H1 (cell line): Measurements from ENCODE around the gene DAGLA. TPM values are rescaled to one million over a fixed set of nuclear protein-coding genes. Genes with fewer than 3 reads are reported as not detected.

Source experiments
- CTCF ChIA-PET: fragments of 300-600 bp; sonication (Branson Sonifier 250); formaldehyde crosslinking; loops from one replicate; lab custom pipeline; 2021; ENCODE audit not compliant: partially characterized antibody; lab: Charles Lee
- POLR2A ChIA-PET: fragments of 300-600 bp; sonication (Branson Sonifier 250); formaldehyde crosslinking; loops from one replicate; lab custom pipeline; 2021; ENCODE audit warnings: inconsistent platforms; ENCODE audit not compliant: partially characterized antibody; lab: Charles Lee
- DNase-seq, 2 experiments: peaks; one replicate each; pipeline versions ENCODE4 v3.0.0 to v3.0.0-alpha.2; 2010 to 2022; ENCODE audit warnings: low spot score in 2 of 2, low read depth in 1 of 2, mixed read lengths in 1 of 2
- FAIRE-seq: peaks from 2 replicates; lab custom pipeline; 2011; peaks lifted over from hg19 to GRCh38; lab: Jason Lieb, UNC
- H2AFZ ChIP-seq: 2 replicates; pipeline ENCODE4 v1.8.1; 2012; ENCODE audit warnings: low read length, inconsistent platforms
- H2AK5ac ChIP-seq: 2 replicates; pipeline ENCODE4 v1.6.1; 2013; ENCODE audit warnings: low read depth, low read length
- H2BK120ac ChIP-seq: replicated peaks from 2 replicates; pipeline ENCODE3; 2013; ENCODE audit warnings: low read depth, low read length, inconsistent platforms
- H2BK12ac ChIP-seq: 2 replicates; pipeline ENCODE4 v1.6.1; 2013; ENCODE audit warnings: low read depth, low read length
- H2BK15ac ChIP-seq: 2 replicates; pipeline ENCODE4 v1.6.1; 2013; ENCODE audit warnings: low read length
- H2BK20ac ChIP-seq: 2 replicates; pipeline ENCODE4 v1.6.1; 2013; ENCODE audit warnings: low read length
- H2BK5ac ChIP-seq: 2 replicates; pipeline ENCODE4 v1.6.1; 2013; ENCODE audit warnings: low read depth, low read length
- H3K14ac ChIP-seq: 2 replicates; pipeline ENCODE4 v1.6.1; 2013; ENCODE audit warnings: inconsistent platforms; ENCODE audit not compliant: insufficient read length
- H3K18ac ChIP-seq: 2 replicates; pipeline ENCODE4 v1.6.1; 2013; ENCODE audit warnings: low read length; ENCODE audit errors: extremely low read depth
- H3K23ac ChIP-seq: 2 replicates; pipeline ENCODE4 v1.6.1; 2013; ENCODE audit warnings: inconsistent platforms; ENCODE audit not compliant: insufficient read length
- H3K23me2 ChIP-seq: 2 replicates; pipeline ENCODE4 v1.6.1; 2013; ENCODE audit warnings: low read depth, low read length
- H3K27ac ChIP-seq: 2 replicates; pipeline ENCODE4 v1.6.1; 2011; ENCODE audit warnings: low read depth, low read length, inconsistent platforms
- H3K27me3 ChIP-seq, 4 experiments: replicated peaks in 1 of 4; 1 replicate in 1 of 4; 2 replicates in 3 of 4; pipeline versions ENCODE4 v1.6.1 to v1.8.1; 2011 to 2013; ENCODE audit warnings: low read length in 3 of 4, mild to moderate bottlenecking in 3 of 4, inconsistent platforms in 2 of 4, mixed read lengths in 2 of 4, moderate library complexity in 1 of 4; ENCODE audit not compliant: control insufficient read depth in 3 of 4, insufficient read depth in 3 of 4; ENCODE audit errors: extremely low read depth in 1 of 4
- H3K36me3 ChIP-seq, 4 experiments: 2 replicates each; pipeline versions ENCODE4 v1.6.1 to v1.8.1; 2011 to 2013; ENCODE audit warnings: mild to moderate bottlenecking in 4 of 4, low read length in 3 of 4, moderate library complexity in 2 of 4, control low read depth in 1 of 4, inconsistent platforms in 1 of 4; ENCODE audit not compliant: insufficient read depth in 4 of 4, control insufficient read depth in 2 of 4
- H3K4ac ChIP-seq: replicated peaks from 2 replicates; pipeline ENCODE3; 2013; ENCODE audit warnings: low read length, low read depth, mixed read lengths, inconsistent platforms; ENCODE audit not compliant: insufficient read length
- H3K4me1 ChIP-seq, 4 experiments: replicated peaks in 1 of 4; 1 replicate in 1 of 4; 2 replicates in 3 of 4; pipeline versions ENCODE4 v1.6.1 to v1.8.1; 2011 to 2013; ENCODE audit warnings: low read length in 3 of 4, inconsistent platforms in 2 of 4, mixed read lengths in 1 of 4; ENCODE audit not compliant: insufficient read depth in 4 of 4, control insufficient read depth in 3 of 4
- H3K4me2 ChIP-seq, 2 experiments: 2 replicates each; pipeline versions ENCODE4 v1.6.1 to v1.8.1; 2011 to 2013; ENCODE audit warnings: low read depth in 2 of 2, low read length in 2 of 2, control low read depth in 1 of 2, inconsistent platforms in 1 of 2, mild to moderate bottlenecking in 1 of 2; ENCODE audit not compliant: insufficient read depth in 1 of 2
- H3K4me3 ChIP-seq, 4 experiments: fragments of 200-600, 300-600 bp in 1 of 4; sonication (generic), shearing (Covaris generic), sonication (Bioruptor Twin) in 1 of 4; 2 replicates each; pipeline versions ENCODE4 v1.5.1 to v1.8.1; 2011 to 2016; ENCODE audit warnings: low read length in 4 of 4, low read depth in 3 of 4, control low read depth in 2 of 4, inconsistent platforms in 2 of 4, mild to moderate bottlenecking in 2 of 4, mixed read lengths in 1 of 4, moderate library complexity in 1 of 4; ENCODE audit not compliant: insufficient read depth in 2 of 4; ENCODE audit errors: extremely low read depth in 1 of 4
- H3K56ac ChIP-seq: replicated peaks from 2 replicates; pipeline ENCODE3; 2013; ENCODE audit warnings: low read depth, mild to moderate bottlenecking, mixed read lengths, low read length, inconsistent platforms; ENCODE audit not compliant: insufficient read length
- H3K79me1 ChIP-seq: 2 replicates; pipeline ENCODE4 v1.6.1; 2013; ENCODE audit warnings: low read depth, low read length, control low read depth
- H3K79me2 ChIP-seq, 2 experiments: 2 replicates each; pipeline versions ENCODE4 v1.6.1 to v1.8.1; 2012 to 2013; ENCODE audit warnings: low read length in 2 of 2, mild to moderate bottlenecking in 2 of 2, inconsistent platforms in 1 of 2; ENCODE audit not compliant: insufficient read depth in 2 of 2, control insufficient read depth in 1 of 2
- H3K9ac ChIP-seq, 4 experiments: replicated peaks in 1 of 4; 1 replicate in 1 of 4; 2 replicates in 3 of 4; pipeline versions ENCODE4 v1.6.1 to v1.8.1; 2011 to 2013; ENCODE audit warnings: low read depth in 3 of 4, low read length in 3 of 4, control low read depth in 2 of 4, mild to moderate bottlenecking in 2 of 4, moderate library complexity in 2 of 4, inconsistent platforms in 1 of 4; ENCODE audit errors: extremely low read depth in 1 of 4
- H3K9me3 ChIP-seq, 2 experiments: 2 replicates each; pipeline versions ENCODE4 v1.6.1 to v1.8.1; 2012 to 2013; ENCODE audit warnings: mild to moderate bottlenecking in 2 of 2, moderate library complexity in 2 of 2, control low read depth in 1 of 2, inconsistent platforms in 1 of 2, low read depth in 1 of 2, low read length in 1 of 2, mixed read lengths in 1 of 2; ENCODE audit not compliant: insufficient read depth in 2 of 2
- H4K20me1 ChIP-seq, 2 experiments: replicated peaks in 1 of 2; 2 replicates each; pipeline versions ENCODE3 to v1.8.1; 2011 to 2013; ENCODE audit warnings: inconsistent platforms in 2 of 2, low read length in 2 of 2, mild to moderate bottlenecking in 1 of 2; ENCODE audit not compliant: insufficient read depth in 2 of 2, control insufficient read depth in 1 of 2
- H4K5ac ChIP-seq: 2 replicates; pipeline ENCODE4 v1.6.1; 2013; ENCODE audit warnings: low read length, low read depth, mixed read lengths, inconsistent platforms; ENCODE audit not compliant: insufficient read length
- H4K8ac ChIP-seq: 2 replicates; pipeline ENCODE4 v1.8.0; 2013; ENCODE audit warnings: mild to moderate bottlenecking, moderate library complexity, low read length, inconsistent platforms; ENCODE audit not compliant: insufficient read depth; ENCODE audit errors: extremely low read depth
- H4K91ac ChIP-seq: replicated peaks from 2 replicates; pipeline ENCODE3; 2013; ENCODE audit warnings: low read length, mixed read lengths, inconsistent platforms; ENCODE audit not compliant: insufficient read length
- ASH2L ChIP-seq: fragments of 200-600, 300-600 bp; sonication (generic); IDR thresholded peaks from one replicate; pipeline ENCODE4 v1.7.1; 2017; ENCODE audit warnings: low read length
- BCL11A ChIP-seq, 2 experiments: IDR thresholded peaks; one replicate each; pipeline ENCODE4 v1.6.1; 2011; ENCODE audit warnings: low read depth in 2 of 2, low read length in 2 of 2, mild to moderate bottlenecking in 2 of 2
- CEBPB ChIP-seq: IDR thresholded peaks from 2 replicates; pipeline ENCODE4 v1.6.1; 2012; ENCODE audit warnings: low read depth, low read length
- CTBP2 ChIP-seq: IDR thresholded peaks from 2 replicates; pipeline ENCODE4 v1.7.0; 2011; ENCODE audit warnings: borderline replicate concordance, mild to moderate bottlenecking, moderate library complexity, mixed read lengths, low read length; ENCODE audit not compliant: insufficient read depth, insufficient read length
- EP300 ChIP-seq, 2 experiments: IDR thresholded peaks; 1 replicate in 1 of 2; 2 replicates in 1 of 2; pipeline ENCODE4 v1.6.1; 2011 to 2012; ENCODE audit warnings: low read depth in 2 of 2, low read length in 2 of 2, mild to moderate bottlenecking in 2 of 2, borderline replicate concordance in 1 of 2, inconsistent platforms in 1 of 2, moderate library complexity in 1 of 2
- FOSL1 ChIP-seq: IDR thresholded peaks from 2 replicates; pipeline ENCODE4 v1.6.1; 2011; ENCODE audit warnings: mild to moderate bottlenecking, low read depth, low read length, moderate library complexity; ENCODE audit not compliant: insufficient read depth
- GTF2F1 ChIP-seq: IDR thresholded peaks from 2 replicates; pipeline ENCODE4 v1.6.1; 2012; ENCODE audit warnings: low read depth, low read length, improper control_type of control experiment, borderline replicate concordance
- NANOG ChIP-seq: IDR thresholded peaks from 2 replicates; pipeline ENCODE4 v1.6.1; 2011; ENCODE audit warnings: low read length, low read depth, mild to moderate bottlenecking, inconsistent platforms; ENCODE audit not compliant: insufficient read depth, poor library complexity, severe bottlenecking
- RAD21 ChIP-seq, 2 experiments: IDR thresholded peaks in 1 of 2; conservative IDR thresholded peaks in 1 of 2; 2 replicates each; pipeline ENCODE4 v1.6.1; 2011; ENCODE audit warnings: low read depth in 2 of 2, low read length in 2 of 2, improper control_type of control experiment in 1 of 2, inconsistent platforms in 1 of 2, mild to moderate bottlenecking in 1 of 2, moderate library complexity in 1 of 2
- SIN3A ChIP-seq, 2 experiments: IDR thresholded peaks in 1 of 2; conservative IDR thresholded peaks in 1 of 2; 2 replicates each; pipeline ENCODE4 v1.6.1; 2011 to 2012; ENCODE audit warnings: low read length in 2 of 2, improper control_type of control experiment in 1 of 2, low read depth in 1 of 2, mild to moderate bottlenecking in 1 of 2
- SUZ12 ChIP-seq: fragments of 200-600 bp; sonication (generic); IDR thresholded peaks from 2 replicates; pipeline ENCODE4 v1.6.1; 2012; ENCODE audit warnings: mild to moderate bottlenecking, inconsistent platforms, low read length, moderate library complexity, mixed read lengths
- TAF7 ChIP-seq: optimal IDR thresholded peaks from 2 replicates; pipeline ENCODE3; 2011; ENCODE audit warnings: low read depth, mild to moderate bottlenecking, inconsistent platforms, low read length, moderate library complexity, borderline replicate concordance
- WGBS, 2 experiments: shearing (Covaris generic) in 1 of 2; methylation state at CpG; one replicate each; pipeline versions ENCODE4 v1.1.6 to v1.1.7; 2013 to 2015; ENCODE audit warnings: low lambda C conversion rate in 2 of 2, mixed read lengths in 2 of 2, inconsistent platforms in 1 of 2, low coverage in 1 of 2, missing lambda C conversion rate in 1 of 2; ENCODE audit not compliant: insufficient replicate concordance in 2 of 2, insufficient coverage in 1 of 2, insufficient read length in 1 of 2; ENCODE audit errors: extremely low coverage in 1 of 2, missing lambda C conversion rate in 1 of 2; 5-methylcytosine and 5-hydroxymethylcytosine counted together
- polyA plus RNA-seq, 7 experiments: library from polyadenylated mRNA; depleted of rRNA in 3 of 7; stranded (reverse) in 5 of 7; unstranded in 2 of 7; fragments of >200 nt in 5 of 7; fragments of 200-250 nt in 2 of 7; gene quantifications; 1 replicate in 5 of 7; 2 replicates in 1 of 7; 4 replicates in 1 of 7; pipeline versions ENCODE4 v1.2.1 to v1.2.3, GENCODE V29; 2011 to 2013; ENCODE audit warnings: missing spikeins in 2 of 7, mixed read lengths in 2 of 7
- total RNA-seq: library from RNA; stranded (reverse); fragmentation: NEBNext Ultra II Directional; extraction: Animal tissue kit (Norgen Biotek cat#: 25700); gene quantifications from 2 replicates; pipeline ENCODE4 v1.2.1, GENCODE V29; 2021

Gene DAGLA
- total and polyA plus RNA-seq, 2 of the 8 experiments (the other 6 are each of a cell fraction or from before 2014, with no cell fraction given), result 3.6 to 6.6 TPM

DNA sequence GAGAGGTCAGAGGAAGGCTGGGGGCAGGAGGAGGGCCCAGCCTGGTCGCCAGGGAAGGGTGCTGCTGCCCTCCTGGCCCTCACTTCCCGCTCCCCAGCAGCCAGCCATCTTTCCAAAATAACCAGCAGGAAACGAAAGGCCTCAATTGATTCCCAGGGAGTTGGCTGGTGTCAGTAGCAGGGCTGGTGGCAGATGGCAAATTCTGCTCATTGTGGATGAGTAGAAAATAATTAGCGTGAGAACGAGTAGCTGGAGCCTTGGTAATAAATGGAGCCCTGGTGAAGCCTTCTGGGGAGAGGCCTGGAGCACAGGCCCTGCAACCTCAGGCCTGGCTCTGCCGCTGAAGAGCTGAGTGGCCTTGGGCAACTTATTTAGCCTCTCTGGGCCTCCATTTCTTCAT, 31.3 kb downstream of the DAGLA start:
- WGBS, 2 experiments, result 89% methylated on average over 6 of the region's 6 CpGs; no CpG with 5 or more reads in 1 of the 2 experiments
- Histone ChIP-seq H3K79me1 (no peaks in the 10 kb centered on the region), H3K4ac (no peak overlapping the region), H2BK12ac (no peak overlapping the region), H4K20me1 (no peaks in the 10 kb centered on the region), H3K4me1 (peaks cover 0 to 20% (median 11%) of the 10 kb centered on the region in 4 experiments; a peak in 5 of 7 replicates), H2BK120ac (no peak overlapping the region), H3K27me3 (no peaks in the 10 kb centered on the region), H3K23ac (no peak overlapping the region), H3K9ac (no peak overlapping the region), H2AFZ (no peak overlapping the region), H3K56ac (no peak overlapping the region), H3K27ac (no peak overlapping the region), H3K4me2 (no peak overlapping the region), H2AK5ac (no peak overlapping the region), H3K36me3 (no peaks in the 10 kb centered on the region), H2BK20ac (no peak overlapping the region), H4K8ac (no peak overlapping the region), H3K23me2 (no peaks in the 10 kb centered on the region; the same call in 1 of the 2 replicates), H2BK15ac (no peak overlapping the region), H3K18ac (no peak overlapping the region), H3K14ac (no peak overlapping the region), H4K5ac (no peak overlapping the region), H3K79me2 (no peaks in the 10 kb centered on the region), H3K4me3 (no peak overlapping the region), H3K9me3 (no peaks in the 10 kb centered on the region), H4K91ac (no peak overlapping the region), H2BK5ac (no peak overlapping the region)
- ChIA-PET CTCF (interaction anchor here (0.9 to 7.9 kb wide), 6 partner anchors 13 to 195 kb away, joined by 3 to 47 read pairs (median 12); no protein-coding TSS in a partner anchor), POLR2A (interaction anchor here (0.7 kb wide), 1 partner anchor 30 kb away, joined by 3 read pairs; no protein-coding TSS in a partner anchor)
- FAIRE-seq (no peak), DNase-seq (no peak)
- TF ChIP-seq SUZ12, result no peak
- no peak for TF ChIP-seq RAD21 (IDR thresholded peaks at IDR 0.05 in 1 of 2, conservative IDR thresholded peaks at IDR 0.05 in 1 of 2; ENCODE audit: low read depth in 2 of 2, low read length in 2 of 2)
- no peak for TF ChIP-seq CTBP2
- no peak for TF ChIP-seq SIN3A (conservative IDR thresholded peaks at IDR 0.05 in 1 of 2, IDR thresholded peaks at IDR 0.05 in 1 of 2; ENCODE audit: low read depth in 1 of 2, low read length in 2 of 2)
- no peak for TF ChIP-seq EP300 (IDR thresholded peaks at IDR 0.05; ENCODE audit: borderline replicate concordance in 1 of 2, low read depth in 2 of 2, low read length in 2 of 2)
- no peak for TF ChIP-seq BCL11A (IDR thresholded peaks at IDR 0.05; ENCODE audit: low read depth in 2 of 2, low read length in 2 of 2)
- no peak for TF ChIP-seq FOSL1
- no peak for TF ChIP-seq CEBPB
- TF ChIP-seq GTF2F1, result no peak
- TF ChIP-seq ASH2L, result no peak
- TF ChIP-seq NANOG, result no peak
- no peak for TF ChIP-seq TAF7
